Measurements from ENCODE around the gene TMA16. TPM values are rescaled to one million over a fixed set of nuclear protein-coding genes. Genes with fewer than 3 reads are reported as not detected.
"Not testable (repeated sequence)": the region's sequence is repeated elsewhere in the genome, so short reads cannot be mapped to it uniquely, and the experiment has no call there.

Gene TMA16
- 10 to 100 TPM; 11.8 to 21.1 (median 18.7) TPM for total RNA-seq

DNA sequence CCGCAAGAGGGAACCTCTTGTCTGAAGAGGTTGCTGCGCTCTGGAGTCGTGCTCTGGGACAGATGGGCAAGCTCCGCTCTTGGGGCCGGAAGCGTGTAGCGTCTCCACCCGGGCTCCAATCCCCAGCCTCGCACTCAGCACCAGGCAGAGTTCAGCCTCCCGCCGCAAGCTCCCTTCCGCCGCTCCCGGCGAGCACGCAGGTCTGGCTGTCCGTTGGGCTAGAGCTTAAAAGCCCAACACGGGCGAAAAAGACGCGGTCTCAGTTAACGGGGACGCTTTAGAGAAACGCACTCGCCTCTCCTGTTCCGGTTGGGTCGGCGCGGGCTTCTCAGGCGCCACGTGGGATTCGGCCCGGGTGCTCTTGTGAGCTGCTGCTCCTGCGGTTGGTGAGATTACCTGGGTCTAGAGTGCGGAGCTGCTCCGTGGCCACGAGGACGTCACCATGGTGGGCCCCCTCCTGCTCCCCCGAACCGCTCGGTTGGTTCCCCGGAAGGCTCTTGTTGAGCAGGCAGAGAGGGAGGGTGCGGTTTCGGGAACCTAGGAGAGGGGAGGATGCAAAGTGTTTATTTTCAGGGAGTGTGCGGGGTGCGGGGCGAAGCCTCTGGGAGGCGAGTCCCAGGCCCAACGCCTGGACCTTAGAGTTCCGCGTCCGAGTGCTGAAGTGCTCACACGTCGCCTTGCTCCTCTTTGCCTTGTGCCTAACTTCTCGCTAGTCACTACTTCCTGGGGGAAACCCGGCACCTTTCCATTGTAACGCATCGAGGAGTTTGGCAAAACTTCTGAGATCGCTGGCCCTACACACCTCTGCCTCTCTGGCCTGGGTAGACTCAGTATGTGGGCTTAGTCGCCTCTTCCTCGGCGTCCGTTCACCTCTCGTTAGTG lies at the start of gene TMA16:
TSS of gene TMA16 (plus strand) at position 331 of the 882 bp plus-strand sequence. CDS start at position 443, 112 bp downstream.
- Histone ChIP-seq H3K4me3 (peak within 1 kb of the TSS; percentile 55 to 86), H3K27me3 (no peaks in the 10 kb centered on the region), H3K27ac (peak within 1 kb of the TSS; percentile 1 to 89 (median 88)), H3K4me1 (peaks cover 0 to 27% (median 0%) of the 10 kb centered on the region in 3 donors), H3K9me3 (no peaks in the 10 kb centered on the region), H3K36me3 (no peaks in the 10 kb centered on the region)
- TF ChIP-seq, protein P1, sequence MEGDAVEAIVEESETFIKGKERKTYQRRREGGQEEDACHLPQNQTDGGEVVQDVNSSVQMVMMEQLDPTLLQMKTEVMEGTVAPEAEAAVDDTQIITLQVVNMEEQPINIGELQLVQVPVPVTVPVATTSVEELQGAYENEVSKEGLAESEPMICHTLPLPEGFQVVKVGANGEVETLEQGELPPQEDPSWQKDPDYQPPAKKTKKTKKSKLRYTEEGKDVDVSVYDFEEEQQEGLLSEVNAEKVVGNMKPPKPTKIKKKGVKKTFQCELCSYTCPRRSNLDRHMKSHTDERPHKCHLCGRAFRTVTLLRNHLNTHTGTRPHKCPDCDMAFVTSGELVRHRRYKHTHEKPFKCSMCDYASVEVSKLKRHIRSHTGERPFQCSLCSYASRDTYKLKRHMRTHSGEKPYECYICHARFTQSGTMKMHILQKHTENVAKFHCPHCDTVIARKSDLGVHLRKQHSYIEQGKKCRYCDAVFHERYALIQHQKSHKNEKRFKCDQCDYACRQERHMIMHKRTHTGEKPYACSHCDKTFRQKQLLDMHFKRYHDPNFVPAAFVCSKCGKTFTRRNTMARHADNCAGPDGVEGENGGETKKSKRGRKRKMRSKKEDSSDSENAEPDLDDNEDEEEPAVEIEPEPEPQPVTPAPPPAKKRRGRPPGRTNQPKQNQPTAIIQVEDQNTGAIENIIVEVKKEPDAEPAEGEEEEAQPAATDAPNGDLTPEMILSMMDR (IDR thresholded peaks at IDR 0.05): peak in 1 of 4 experiments; percentile 23
- no peak for TF ChIP-seq EP300 (IDR thresholded peaks at IDR 0.05)
- peak; percentile 28 to 32 for TF ChIP-seq POLR2A (IDR thresholded peaks at IDR 0.05)
- peak; percentile 77 for TF ChIP-seq POLR2AphosphoS5 (IDR thresholded peaks at IDR 0.05)
- peak; percentile 93 for ATAC-seq
- WGBS, 2 donors (ENCODE audit: low coverage in 1 of 2): 1% methylated on average over 16 to 32 of the region's 64 CpGs

- not testable (repeated sequence) for H3K9me3 ChIP-seq, H3K27ac ChIP-seq, H3K27me3 ChIP-seq, H3K4me1 ChIP-seq, H3K36me3 ChIP-seq, H3K4me3 ChIP-seq, ATAC-seq
- 71 to 77% methylated on average over 12 of the region's 12 CpGs for WGBS, 2 donors (ENCODE audit: low coverage in 1 of 2)
Measured at GRCh38 chr4:163447023-163447422, 47.5 kb upstream of the TMA16 start.

- Histone ChIP-seq H3K36me3 (no peaks in the 10 kb centered on the region), H3K27me3 (no peaks in the 10 kb centered on the region), H3K4me1 (no peaks in the 10 kb centered on the region), H3K9me3 (no peaks in the 10 kb centered on the region), H3K27ac (no peak overlapping the region), H3K4me3 (no peak overlapping the region)
- TF ChIP-seq POLR2A (IDR thresholded peaks at IDR 0.05) (no peak), EP300 (IDR thresholded peaks at IDR 0.05) (no peak), POLR2AphosphoS5 (IDR thresholded peaks at IDR 0.05) (no peak)
- TF ChIP-seq, protein P1 (IDR thresholded peaks at IDR 0.05): no peak
- ATAC-seq: no peak
- WGBS, 2 donors (ENCODE audit: low coverage in 1 of 2): 52 to 71% methylated on average over 1 of the region's 1 CpG
Measured at GRCh38 chr4:163447481-163447880, 47.0 kb upstream of the TMA16 start.

DNA sequence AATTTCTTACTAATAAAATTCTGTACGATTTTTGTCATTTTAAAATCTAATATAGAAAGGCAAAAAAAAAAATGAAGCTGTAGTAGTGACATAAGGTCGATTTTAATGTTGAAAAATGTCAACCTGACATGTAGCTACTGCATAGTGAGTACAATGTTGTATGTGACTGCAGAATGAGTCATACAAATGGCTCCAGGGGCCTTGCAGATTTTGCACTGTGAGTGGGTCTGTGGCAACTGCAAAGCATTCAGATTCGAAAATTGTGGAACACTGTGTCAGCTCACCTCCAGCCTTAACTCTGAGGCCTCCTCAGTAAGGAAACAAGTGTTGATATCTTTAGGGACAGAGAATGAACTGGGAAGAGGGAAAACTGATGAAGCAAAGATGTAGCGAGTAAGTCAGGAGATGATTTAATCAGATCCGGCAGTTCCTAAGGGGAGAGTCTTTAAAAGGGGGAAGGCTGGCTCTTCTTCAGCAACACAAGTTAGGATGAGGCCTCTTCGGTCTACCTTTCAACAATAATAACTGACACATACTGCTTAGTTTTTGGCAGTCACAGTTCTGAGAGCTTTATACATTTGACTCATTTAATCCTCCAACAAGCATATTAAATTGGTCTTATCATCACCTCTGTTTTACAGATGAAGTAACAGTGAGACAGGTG lies 45.8 kb upstream of the TMA16 start:
- ATAC-seq: no peak
- H3K4me3 ChIP-seq: no peak overlapping the region
- no peaks in the 10 kb centered on the region for H3K4me1 ChIP-seq
- no peaks in the 10 kb centered on the region for H3K27me3 ChIP-seq
- 47 to 57% methylated on average over 6 of the region's 6 CpGs for WGBS, 2 donors (ENCODE audit: low coverage in 1 of 2)
- TF ChIP-seq POLR2AphosphoS5 (IDR thresholded peaks at IDR 0.05): no peak
- TF ChIP-seq POLR2A (IDR thresholded peaks at IDR 0.05): no peak
- no peak for TF ChIP-seq EP300 (IDR thresholded peaks at IDR 0.05)
- TF ChIP-seq, protein P1 (IDR thresholded peaks at IDR 0.05): no peak
- H3K9me3 ChIP-seq: no peaks in the 10 kb centered on the region
- no peak overlapping the region for H3K27ac ChIP-seq
- H3K36me3 ChIP-seq: no peaks in the 10 kb centered on the region

DNA sequence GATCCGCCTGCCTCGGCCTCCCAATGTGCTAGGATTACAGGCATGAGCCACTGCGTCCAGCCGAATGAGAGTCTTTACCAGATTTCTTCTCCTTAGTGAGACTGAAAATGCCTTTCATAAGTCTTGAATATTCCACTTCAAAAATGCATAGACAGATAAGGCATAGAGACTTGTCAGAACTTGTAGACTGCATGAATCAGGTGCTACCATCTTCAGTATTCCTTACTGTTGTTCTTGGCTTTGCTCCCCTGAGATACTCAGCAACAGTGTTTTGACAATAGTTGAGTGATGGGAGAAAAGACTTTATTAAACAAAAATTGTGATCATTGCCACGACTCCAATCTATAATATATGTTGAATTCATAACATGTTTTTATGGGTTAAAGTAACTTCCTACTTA lies 31.9 kb upstream of the TMA16 start:
- H3K4me3 ChIP-seq: no peak overlapping the region
- 56 to 78% methylated on average over 2 to 5 of the region's 5 CpGs for WGBS, 2 donors (ENCODE audit: low coverage in 1 of 2)
- no peak overlapping the region for H3K27ac ChIP-seq
- no peaks in the 10 kb centered on the region for H3K36me3 ChIP-seq
- TF ChIP-seq EP300 (IDR thresholded peaks at IDR 0.05) (no peak), POLR2A (IDR thresholded peaks at IDR 0.05) (no peak)
- TF ChIP-seq, protein P1 (IDR thresholded peaks at IDR 0.05): no peak
- H3K27me3 ChIP-seq: no peaks in the 10 kb centered on the region
- no peak for ATAC-seq
- H3K4me1 ChIP-seq: no peaks in the 10 kb centered on the region
- H3K9me3 ChIP-seq: no peaks in the 10 kb centered on the region
